Measurements from ENCODE around the gene UGGT2.
"Not testable (repeated sequence)": the region's sequence is repeated elsewhere in the genome, so short reads cannot be mapped to it uniquely, and the experiment has no call there.

Gene UGGT2

GRCh38 chr13:96011291-96011872, 41.8 kb downstream of the UGGT2 start:
- Histone ChIP-seq H3K27me3 (ENCODE audit: control insufficient read depth in 1 of 2, insufficient read depth in 2 of 2, low read length in 2 of 2) (no peaks in the 10 kb centered on the region), H3K27ac (ENCODE audit: low read depth, low read length) (no peak overlapping the region), H3K9ac (ENCODE audit: low read length) (no peak overlapping the region), H3K4me3 (ENCODE audit: low read depth in 1 of 2, low read length in 2 of 2) (no peak overlapping the region), H3K36me3 (ENCODE audit: insufficient read depth, low read length) (no peaks in the 10 kb centered on the region), H3K4me1 (ENCODE audit: insufficient read depth, low read length) (no peaks in the 10 kb centered on the region), H3K9me3 (ENCODE audit: low read length) (peaks cover 3% of the 10 kb centered on the region)

DNA sequence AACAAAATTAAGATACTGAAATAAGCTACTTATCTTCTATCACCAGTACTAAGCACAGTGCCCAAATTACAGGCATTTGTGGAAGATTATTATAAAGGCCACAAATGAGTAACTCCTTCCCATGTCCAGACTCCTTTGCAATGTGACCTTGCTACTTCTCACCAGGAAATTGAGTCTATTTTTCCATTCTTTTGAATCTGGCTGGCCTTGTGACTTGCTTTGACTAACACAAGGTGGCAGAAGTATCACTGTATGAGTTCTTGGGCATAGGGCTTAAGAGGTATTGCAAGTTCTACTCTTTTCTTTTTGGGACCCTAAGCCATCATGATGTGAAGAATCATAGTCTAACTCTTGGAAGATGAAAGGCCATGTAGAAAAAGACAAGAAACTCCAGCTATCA, 49.9 kb downstream of the UGGT2 start:
- Histone ChIP-seq H3K36me3 (ENCODE audit: insufficient read depth, low read length) (no peaks in the 10 kb centered on the region), H3K9ac (ENCODE audit: low read length) (no peak overlapping the region), H3K4me3 (ENCODE audit: low read depth in 1 of 2, low read length in 2 of 2) (no peak overlapping the region), H3K27ac (ENCODE audit: low read depth, low read length) (no peak overlapping the region), H3K27me3 (ENCODE audit: control insufficient read depth in 1 of 2, insufficient read depth in 2 of 2, low read length in 2 of 2) (no peaks in the 10 kb centered on the region), H3K4me1 (ENCODE audit: insufficient read depth, low read length) (no peaks in the 10 kb centered on the region), H3K9me3 (ENCODE audit: low read length) (no peaks in the 10 kb centered on the region)

GRCh38 chr13:96002322-96003131, 50.7 kb downstream of the UGGT2 start:
- H3K36me3 ChIP-seq (ENCODE audit: insufficient read depth, low read length): no peaks in the 10 kb centered on the region
- H3K27ac ChIP-seq (ENCODE audit: low read depth, low read length): no peak overlapping the region
- no peaks in the 10 kb centered on the region for H3K4me1 ChIP-seq (ENCODE audit: insufficient read depth, low read length)

GRCh38 chr13:96000069-96000468, 53.1 kb downstream of the UGGT2 start:
- Histone ChIP-seq H3K27me3 (ENCODE audit: control insufficient read depth in 1 of 2, insufficient read depth in 2 of 2, low read length in 2 of 2) (no peaks in the 10 kb centered on the region), H3K9ac (ENCODE audit: low read length) (no peak overlapping the region), H3K36me3 (ENCODE audit: insufficient read depth, low read length) (no peaks in the 10 kb centered on the region), H3K4me1 (ENCODE audit: insufficient read depth, low read length) (no peaks in the 10 kb centered on the region), H3K9me3 (ENCODE audit: low read length) (no peaks in the 10 kb centered on the region), H3K4me3 (ENCODE audit: low read depth in 1 of 2, low read length in 2 of 2) (no peak overlapping the region), H3K27ac (ENCODE audit: low read depth, low read length) (no peak overlapping the region)

More at GRCh38 chr13:96002322-96003131, 50.7 kb downstream of the UGGT2 start:
- Histone ChIP-seq H3K27me3 (ENCODE audit: control insufficient read depth in 1 of 2, insufficient read depth in 2 of 2, low read length in 2 of 2) (no peaks in the 10 kb centered on the region), H3K4me3 (ENCODE audit: low read depth in 1 of 2, low read length in 2 of 2) (no peak overlapping the region), H3K9me3 (ENCODE audit: low read length) (no peaks in the 10 kb centered on the region), H3K9ac (ENCODE audit: low read length) (no peak overlapping the region)

DNA sequence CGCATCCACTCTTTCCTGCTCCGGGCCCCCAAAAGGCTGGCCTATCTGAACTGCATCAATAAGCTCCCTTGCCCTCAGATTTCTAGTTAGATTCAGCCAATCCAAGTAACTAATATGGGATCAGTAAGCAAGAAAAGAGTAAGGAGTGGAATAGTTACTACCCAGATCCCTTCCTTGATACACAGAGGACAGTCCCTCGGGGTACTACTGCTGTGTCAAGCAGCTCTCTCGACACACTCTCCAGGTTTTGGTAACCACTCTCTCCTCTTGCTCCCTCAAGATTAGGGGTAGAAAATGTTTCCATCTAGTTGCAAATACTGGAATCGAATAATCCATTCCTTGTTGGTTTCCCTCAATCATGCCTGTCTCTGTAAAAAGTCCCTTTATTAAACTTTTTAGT, 65.4 kb downstream of the UGGT2 start:
- no peaks in the 10 kb centered on the region for H3K9me3 ChIP-seq (ENCODE audit: low read length)
- no peak overlapping the region for H3K27ac ChIP-seq (ENCODE audit: low read depth, low read length)
- peaks cover 4% of the 10 kb centered on the region for H3K36me3 ChIP-seq (ENCODE audit: insufficient read depth, low read length)
- H3K4me3 ChIP-seq (ENCODE audit: low read depth in 1 of 2, low read length in 2 of 2): no peak overlapping the region
- H3K9ac ChIP-seq (ENCODE audit: low read length): no peak overlapping the region
- no peaks in the 10 kb centered on the region for H3K27me3 ChIP-seq (ENCODE audit: control insufficient read depth in 1 of 2, insufficient read depth in 2 of 2, low read length in 2 of 2)
- H3K4me1 ChIP-seq (ENCODE audit: insufficient read depth, low read length): peaks cover 6% of the 10 kb centered on the region

DNA sequence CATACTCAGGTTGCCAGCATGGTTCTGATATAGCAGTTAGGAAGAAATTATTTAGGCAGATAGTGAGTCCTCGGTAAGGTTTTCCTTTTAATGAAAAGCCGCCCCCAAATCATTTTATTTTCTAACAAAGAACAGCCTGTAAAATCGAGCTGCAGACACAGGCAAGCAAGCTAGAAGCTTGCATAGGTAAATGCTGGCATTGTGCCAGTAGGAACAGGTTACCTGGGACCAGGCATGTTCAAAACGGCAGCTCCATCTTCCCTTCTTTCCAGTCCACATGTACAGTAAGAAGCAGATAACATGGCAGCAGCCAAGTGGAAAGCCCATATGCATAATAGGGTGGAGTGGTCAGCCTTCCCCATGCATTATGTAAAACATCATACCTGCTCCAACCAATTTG, 71.1 kb downstream of the UGGT2 start:
- Histone ChIP-seq H3K9me3 (ENCODE audit: low read length) (no peaks in the 10 kb centered on the region), H3K27me3 (ENCODE audit: control insufficient read depth in 1 of 2, insufficient read depth in 2 of 2, low read length in 2 of 2) (no peaks in the 10 kb centered on the region), H3K4me1 (ENCODE audit: insufficient read depth, low read length) (peaks cover 5% of the 10 kb centered on the region), H3K4me3 (ENCODE audit: low read depth in 1 of 2, low read length in 2 of 2) (no peak overlapping the region), H3K9ac (ENCODE audit: low read length) (no peak overlapping the region), H3K36me3 (ENCODE audit: insufficient read depth, low read length) (no peaks in the 10 kb centered on the region), H3K27ac (ENCODE audit: low read depth, low read length) (no peak overlapping the region)

DNA sequence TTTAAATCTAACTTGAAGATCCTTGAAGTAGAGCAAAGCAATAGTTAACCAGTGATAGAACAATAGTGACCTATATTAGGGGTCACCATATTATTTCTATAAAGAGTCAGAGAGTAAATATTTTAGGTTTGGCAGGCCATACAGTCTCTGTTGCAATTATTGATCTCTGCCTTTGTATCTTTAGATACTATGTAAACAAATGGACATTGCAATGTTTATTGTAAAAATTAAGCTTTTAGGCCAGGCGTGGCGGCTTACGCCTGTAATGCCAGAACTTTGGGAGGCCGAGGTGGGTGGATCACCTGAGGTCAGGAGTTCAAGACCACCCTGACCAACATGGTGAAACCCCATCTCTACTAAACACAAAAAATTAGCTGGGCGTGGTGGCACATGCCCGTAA, 80.5 kb downstream of the UGGT2 start:
- peaks cover 11% of the 10 kb centered on the region for H3K4me1 ChIP-seq (ENCODE audit: insufficient read depth, low read length)
- not testable (repeated sequence) for H3K9ac ChIP-seq (ENCODE audit: low read length); H3K36me3 ChIP-seq (ENCODE audit: insufficient read depth, low read length); H3K9me3 ChIP-seq (ENCODE audit: low read length); H3K27me3 ChIP-seq (ENCODE audit: control insufficient read depth in 1 of 2, insufficient read depth in 2 of 2, low read length in 2 of 2); H3K27ac ChIP-seq (ENCODE audit: low read depth, low read length); H3K4me3 ChIP-seq (ENCODE audit: low read depth in 1 of 2, low read length in 2 of 2)

DNA sequence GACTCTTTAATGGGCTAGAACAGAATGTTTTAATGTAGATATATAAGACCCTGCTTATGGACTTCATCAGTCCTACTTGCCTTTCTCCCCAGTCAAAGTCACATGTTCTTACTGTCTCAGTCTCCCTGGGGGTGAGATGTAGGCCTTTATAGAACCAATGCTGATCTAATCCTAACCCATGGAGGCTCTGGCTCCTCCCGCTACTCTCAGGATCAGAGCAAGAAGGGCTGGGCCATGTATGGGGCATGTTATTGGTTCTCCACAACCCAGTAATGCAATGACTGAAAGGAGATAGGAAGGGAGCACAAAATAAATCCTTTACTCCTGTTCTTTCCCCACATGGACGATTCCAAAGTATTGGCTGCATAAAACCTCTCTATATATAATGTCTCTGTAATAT, 82.3 kb downstream of the UGGT2 start:
- H3K4me3 ChIP-seq (ENCODE audit: low read depth in 1 of 2, low read length in 2 of 2): no peak overlapping the region
- H3K9me3 ChIP-seq (ENCODE audit: low read length): no peaks in the 10 kb centered on the region
- no peak overlapping the region for H3K27ac ChIP-seq (ENCODE audit: low read depth, low read length)

DNA sequence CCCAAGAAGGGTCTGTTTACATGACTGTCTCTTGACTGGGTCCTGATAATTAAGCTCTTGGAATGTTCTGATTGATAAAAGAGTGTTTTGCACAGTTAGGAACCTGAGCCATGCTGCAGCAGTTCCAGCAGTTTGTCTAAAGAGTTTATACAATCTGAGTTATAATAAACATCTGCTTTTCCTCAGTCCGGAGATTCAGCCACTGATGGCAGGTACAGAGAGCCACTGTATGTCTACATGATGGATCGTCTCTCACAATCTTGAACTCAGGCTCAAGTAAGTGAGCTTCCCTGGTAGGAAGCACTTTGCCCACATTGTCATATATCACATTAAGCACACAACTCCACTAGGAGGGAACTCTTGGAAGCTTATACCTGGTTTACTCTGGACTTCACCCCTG, 84.3 kb downstream of the UGGT2 start:
- no peaks in the 10 kb centered on the region for H3K36me3 ChIP-seq (ENCODE audit: insufficient read depth, low read length)
- H3K4me3 ChIP-seq (ENCODE audit: low read depth in 1 of 2, low read length in 2 of 2): no peak overlapping the region
- H3K27me3 ChIP-seq (ENCODE audit: control insufficient read depth in 1 of 2, insufficient read depth in 2 of 2, low read length in 2 of 2): no peaks in the 10 kb centered on the region
- H3K9me3 ChIP-seq (ENCODE audit: low read length): no peaks in the 10 kb centered on the region
- H3K9ac ChIP-seq (ENCODE audit: low read length): no peak overlapping the region
- peaks cover 11% of the 10 kb centered on the region for H3K4me1 ChIP-seq (ENCODE audit: insufficient read depth, low read length)
- no peak overlapping the region for H3K27ac ChIP-seq (ENCODE audit: low read depth, low read length)

More for the DNA sequence above, 82.3 kb downstream of the UGGT2 start:
- H3K4me1 ChIP-seq (ENCODE audit: insufficient read depth, low read length): peaks cover 11% of the 10 kb centered on the region
- no peaks in the 10 kb centered on the region for H3K36me3 ChIP-seq (ENCODE audit: insufficient read depth, low read length)
- no peak overlapping the region for H3K9ac ChIP-seq (ENCODE audit: low read length)
- H3K27me3 ChIP-seq (ENCODE audit: control insufficient read depth in 1 of 2, insufficient read depth in 2 of 2, low read length in 2 of 2): no peaks in the 10 kb centered on the region

GRCh38 chr13:95957331-95957730, 95.9 kb downstream of the UGGT2 start:
- H3K27ac ChIP-seq (ENCODE audit: low read depth, low read length): no peak overlapping the region
- H3K36me3 ChIP-seq (ENCODE audit: insufficient read depth, low read length): no peaks in the 10 kb centered on the region
- no peak overlapping the region for H3K4me3 ChIP-seq (ENCODE audit: low read depth in 1 of 2, low read length in 2 of 2)
- no peaks in the 10 kb centered on the region for H3K4me1 ChIP-seq (ENCODE audit: insufficient read depth, low read length)
- no peaks in the 10 kb centered on the region for H3K27me3 ChIP-seq (ENCODE audit: control insufficient read depth in 1 of 2, insufficient read depth in 2 of 2, low read length in 2 of 2)
- no peak overlapping the region for H3K9ac ChIP-seq (ENCODE audit: low read length)
- no peaks in the 10 kb centered on the region for H3K9me3 ChIP-seq (ENCODE audit: low read length)

GRCh38 chr13:95956589-95957148, 96.5 kb downstream of the UGGT2 start:
- H3K9me3 ChIP-seq (ENCODE audit: low read length): no peaks in the 10 kb centered on the region
- H3K36me3 ChIP-seq (ENCODE audit: insufficient read depth, low read length): no peaks in the 10 kb centered on the region
- H3K4me3 ChIP-seq (ENCODE audit: low read depth in 1 of 2, low read length in 2 of 2): no peak overlapping the region
- H3K4me1 ChIP-seq (ENCODE audit: insufficient read depth, low read length): no peaks in the 10 kb centered on the region
- H3K9ac ChIP-seq (ENCODE audit: low read length): no peak overlapping the region
- no peak overlapping the region for H3K27ac ChIP-seq (ENCODE audit: low read depth, low read length)
- H3K27me3 ChIP-seq (ENCODE audit: control insufficient read depth in 1 of 2, insufficient read depth in 2 of 2, low read length in 2 of 2): no peaks in the 10 kb centered on the region
